Spinal cord (tissue), 10 donors: ENCODE measurements around the gene EGFL6. TPM values are rescaled to one million over a fixed set of nuclear protein-coding genes. Genes with fewer than 3 reads are reported as not detected.

Experiments
- DNase-seq, 6 donors: peaks; one replicate each; pipeline versions ENCODE4 v3.0.0 to v3.0.0-alpha.2; 2013 to 2015; ENCODE audit warnings: low spot score in 6 of 6, low read depth in 4 of 6
- H3K27ac ChIP-seq: one replicate; pipeline ENCODE4 v1.5.1; 2013; ENCODE audit warnings: low read depth, low read length, control low read depth
- H3K27me3 ChIP-seq: one replicate; pipeline ENCODE4 v1.6.1; 2013; ENCODE audit warnings: low read length; ENCODE audit not compliant: control insufficient read depth, insufficient read depth
- H3K36me3 ChIP-seq: one replicate; pipeline ENCODE4 v1.6.1; 2013; ENCODE audit warnings: low read length; ENCODE audit not compliant: control insufficient read depth, insufficient read depth
- H3K4me1 ChIP-seq: one replicate; pipeline ENCODE4 v1.6.1; 2013; ENCODE audit warnings: low read length; ENCODE audit not compliant: control insufficient read depth, insufficient read depth
- H3K4me3 ChIP-seq: one replicate; pipeline ENCODE4 v1.5.1; 2013; ENCODE audit warnings: low read depth, low read length, control low read depth
- H3K9me3 ChIP-seq: one replicate; pipeline ENCODE4 v1.6.1; 2013; ENCODE audit warnings: low read length; ENCODE audit not compliant: control insufficient read depth, insufficient read depth
- WGBS: methylation state at CpG from one replicate; pipeline ENCODE4 v1.1.5; 2013; ENCODE audit warnings: missing lambda C conversion rate; ENCODE audit not compliant: insufficient coverage; 5-methylcytosine and 5-hydroxymethylcytosine counted together
- long read RNA-seq, 4 donors: transcript quantifications; one replicate each; lab custom pipeline, GENCODE V29; 2026
- polyA plus RNA-seq, 2 donors: library from polyadenylated mRNA; unstranded; fragments of 120-200 nt; gene quantifications; one replicate each; pipeline ENCODE4 v1.2.1, GENCODE V29; 2013; ENCODE audit not compliant: insufficient read length in 2 of 2
- total RNA-seq, 2 donors: library from RNA; depleted of rRNA in 1 of 2; stranded (reverse); fragments of 120-200 nt in 1 of 2; fragments of >200 nt in 1 of 2; gene quantifications; one replicate each; pipeline versions ENCODE4 v1.2.3 to v1.2.4, GENCODE V29; 2013 to 2014
- donor health status: healthy.

EGFL6 gene, protein sequence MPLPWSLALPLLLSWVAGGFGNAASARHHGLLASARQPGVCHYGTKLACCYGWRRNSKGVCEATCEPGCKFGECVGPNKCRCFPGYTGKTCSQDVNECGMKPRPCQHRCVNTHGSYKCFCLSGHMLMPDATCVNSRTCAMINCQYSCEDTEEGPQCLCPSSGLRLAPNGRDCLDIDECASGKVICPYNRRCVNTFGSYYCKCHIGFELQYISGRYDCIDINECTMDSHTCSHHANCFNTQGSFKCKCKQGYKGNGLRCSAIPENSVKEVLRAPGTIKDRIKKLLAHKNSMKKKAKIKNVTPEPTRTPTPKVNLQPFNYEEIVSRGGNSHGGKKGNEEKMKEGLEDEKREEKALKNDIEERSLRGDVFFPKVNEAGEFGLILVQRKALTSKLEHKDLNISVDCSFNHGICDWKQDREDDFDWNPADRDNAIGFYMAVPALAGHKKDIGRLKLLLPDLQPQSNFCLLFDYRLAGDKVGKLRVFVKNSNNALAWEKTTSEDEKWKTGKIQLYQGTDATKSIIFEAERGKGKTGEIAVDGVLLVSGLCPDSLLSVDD
- total RNA-seq: 10 to 100 TPM; 21.9 to 27.8 TPM
- 10 to 100 TPM; 12.7 to 14.7 TPM for polyA plus RNA-seq
- long read RNA-seq, donor 1, partial matches to known transcripts: 11 of 14 reads
- long read RNA-seq, donor 1, other reads (novel, unspliced or antisense): 0 of 14 reads
- long read RNA-seq, donor 2, partial matches to known transcripts: 0 of 3 reads
- long read RNA-seq, donor 2, other reads (novel, unspliced or antisense): 0 of 3 reads
- long read RNA-seq, donor 3: 0 reads
- long read RNA-seq, donor 4, transcript EGFL6-202 (12 exons, 2,385 nt): major isoform, 11 of 87 reads
- long read RNA-seq, donor 4, transcript EGFL6-201 (12 exons, 2,398 nt): minor isoform, 6 of 87 reads
- long read RNA-seq, donor 4, partial matches to known transcripts: 70 of 87 reads
- long read RNA-seq, donor 4, other reads (novel, unspliced or antisense): 0 of 87 reads

GRCh38 chrX:13569479-13570260, at the start of gene EGFL6:
TSS of gene EGFL6 (plus strand) at chrX:13569601. CDS start at chrX:13569862, 261 bp downstream.
- DNase-seq: peak in 2 of 6 donors; percentile 7 to 16

GRCh38 chrX:13520351-13520750, 49.0 kb upstream of the EGFL6 start:
- no peaks in the 10 kb centered on the region for H3K4me1 ChIP-seq
- no CpG with 5 or more reads among the region's 2 CpGs for WGBS
- DNase-seq: no peak
- H3K9me3 ChIP-seq: no peaks in the 10 kb centered on the region
- no peak overlapping the region for H3K4me3 ChIP-seq
- peaks cover 36% of the 10 kb centered on the region for H3K27me3 ChIP-seq
- H3K27ac ChIP-seq: no peak overlapping the region
- no peaks in the 10 kb centered on the region for H3K36me3 ChIP-seq

More at GRCh38 chrX:13569479-13570260, at the start of gene EGFL6:
- H3K27me3 ChIP-seq: peaks cover 44% of the 10 kb centered on the region
- no peaks in the 10 kb centered on the region for H3K36me3 ChIP-seq
- no peaks in the 10 kb centered on the region for H3K9me3 ChIP-seq
- H3K4me3 ChIP-seq: peak within 1 kb of the TSS; percentile 32
- WGBS: 8% methylated on average over 48 of the region's 57 CpGs
- H3K27ac ChIP-seq: no peak within 1 kb of the TSS
- H3K4me1 ChIP-seq: peaks cover 7% of the 10 kb centered on the region

- Histone ChIP-seq H3K36me3 (no peaks in the 10 kb centered on the region), H3K4me3 (no peak overlapping the region), H3K27me3 (peaks cover 31% of the 10 kb centered on the region), H3K9me3 (no peaks in the 10 kb centered on the region), H3K27ac (no peak overlapping the region), H3K4me1 (no peaks in the 10 kb centered on the region)
- no CpG with 5 or more reads among the region's 2 CpGs for WGBS
- peak in 1 of 6 donors; percentile 1 for DNase-seq
These were observed 48.5 kb upstream of the EGFL6 start for GRCh38 chrX:13520936-13521335.

- H3K27ac ChIP-seq: no peak overlapping the region
- H3K36me3 ChIP-seq: no peaks in the 10 kb centered on the region
- DNase-seq: no peak
- no peaks in the 10 kb centered on the region for H3K9me3 ChIP-seq
- no CpG with 5 or more reads among the region's 1 CpG for WGBS
- H3K4me3 ChIP-seq: no peak overlapping the region
- H3K27me3 ChIP-seq: peaks cover 28% of the 10 kb centered on the region
- H3K4me1 ChIP-seq: no peaks in the 10 kb centered on the region
These were observed 46.6 kb upstream of the EGFL6 start for GRCh38 chrX:13522811-13523210.

DNA sequence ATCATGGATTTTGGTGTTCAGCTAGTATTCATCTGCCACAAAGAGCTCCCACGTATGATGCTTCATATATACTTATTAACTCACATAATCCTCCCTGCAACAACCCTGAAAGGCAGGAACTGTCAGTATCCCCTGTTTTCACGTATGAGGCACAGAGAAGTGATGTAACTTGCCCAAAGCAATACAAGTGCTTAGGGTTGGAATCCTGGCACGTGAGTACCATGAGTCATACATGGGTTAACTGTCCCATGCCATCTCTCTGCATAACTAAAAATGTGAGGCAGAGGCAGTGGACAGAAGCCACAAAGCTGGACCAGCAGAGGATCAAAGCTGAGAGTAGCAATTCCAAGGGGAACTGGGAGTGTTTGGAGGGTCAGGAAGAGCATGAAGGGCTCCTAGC, 35.7 kb upstream of the EGFL6 start:
- Histone ChIP-seq H3K27ac (no peak overlapping the region), H3K4me3 (no peak overlapping the region), H3K27me3 (peaks cover 36% of the 10 kb centered on the region), H3K9me3 (no peaks in the 10 kb centered on the region), H3K4me1 (no peaks in the 10 kb centered on the region), H3K36me3 (no peaks in the 10 kb centered on the region)
- WGBS: 65% methylated on average over 2 of the region's 3 CpGs
- no peak for DNase-seq

GRCh38 chrX:13535376-13536165, 33.8 kb upstream of the EGFL6 start:
- peaks cover 34% of the 10 kb centered on the region for H3K27me3 ChIP-seq
- H3K36me3 ChIP-seq: no peaks in the 10 kb centered on the region
- no peak overlapping the region for H3K4me3 ChIP-seq
- no peak overlapping the region for H3K27ac ChIP-seq
- no peaks in the 10 kb centered on the region for H3K9me3 ChIP-seq
- no peaks in the 10 kb centered on the region for H3K4me1 ChIP-seq
- peak in 2 of 6 donors; percentile 9 to 22 for DNase-seq
- no CpG with 5 or more reads among the region's 7 CpGs for WGBS

- no peak overlapping the region for H3K4me3 ChIP-seq
- no peaks in the 10 kb centered on the region for H3K9me3 ChIP-seq
- no peak for DNase-seq
- no CpG with 5 or more reads among the region's 4 CpGs for WGBS
- H3K36me3 ChIP-seq: no peaks in the 10 kb centered on the region
- H3K4me1 ChIP-seq: no peaks in the 10 kb centered on the region
- peaks cover 33% of the 10 kb centered on the region for H3K27me3 ChIP-seq
- no peak overlapping the region for H3K27ac ChIP-seq
These were observed 32.9 kb upstream of the EGFL6 start for GRCh38 chrX:13536551-13536950.

DNA sequence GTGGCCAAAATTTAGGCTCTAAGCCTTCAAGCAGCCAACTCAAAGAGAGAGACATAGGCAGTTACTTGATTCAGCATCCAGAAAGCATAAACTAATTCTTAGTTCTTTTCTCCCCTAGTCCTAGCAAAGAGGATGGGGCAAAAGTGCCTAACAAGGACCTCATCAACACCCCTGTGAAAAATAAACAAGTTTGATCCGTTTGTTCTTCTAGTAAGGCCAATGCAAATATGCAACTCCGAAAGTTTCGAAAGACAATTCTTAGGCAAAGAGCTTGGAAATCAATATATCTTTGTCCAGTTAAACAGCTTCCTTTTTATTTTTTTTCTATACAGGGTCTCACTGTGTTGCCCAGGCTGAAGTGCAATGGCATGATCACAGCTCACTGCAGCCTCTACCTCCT, 31.0 kb upstream of the EGFL6 start:
- Histone ChIP-seq H3K9me3 (no peaks in the 10 kb centered on the region), H3K4me1 (no peaks in the 10 kb centered on the region), H3K27me3 (peaks cover 35% of the 10 kb centered on the region), H3K4me3 (no peak overlapping the region), H3K36me3 (no peaks in the 10 kb centered on the region), H3K27ac (no peak overlapping the region)
- DNase-seq: no peak
- WGBS: 92% methylated on average over 3 of the region's 3 CpGs
